HG02763 (cell line): ENCODE data around the gene CRTC2.
"Not testable (repeated sequence)": the region's sequence is repeated elsewhere in the genome, so short reads cannot be mapped to it uniquely, and the experiment has no call there.

Experiments
- ATAC-seq: cut with Tn5 transposase; IDR thresholded peaks from one replicate; pipeline ENCODE4 v1.9.1; 2021; ENCODE audit warnings: mild to moderate bottlenecking, moderate library complexity; ENCODE audit not compliant: unreplicated experiment

The CRTC2 gene, protein sequence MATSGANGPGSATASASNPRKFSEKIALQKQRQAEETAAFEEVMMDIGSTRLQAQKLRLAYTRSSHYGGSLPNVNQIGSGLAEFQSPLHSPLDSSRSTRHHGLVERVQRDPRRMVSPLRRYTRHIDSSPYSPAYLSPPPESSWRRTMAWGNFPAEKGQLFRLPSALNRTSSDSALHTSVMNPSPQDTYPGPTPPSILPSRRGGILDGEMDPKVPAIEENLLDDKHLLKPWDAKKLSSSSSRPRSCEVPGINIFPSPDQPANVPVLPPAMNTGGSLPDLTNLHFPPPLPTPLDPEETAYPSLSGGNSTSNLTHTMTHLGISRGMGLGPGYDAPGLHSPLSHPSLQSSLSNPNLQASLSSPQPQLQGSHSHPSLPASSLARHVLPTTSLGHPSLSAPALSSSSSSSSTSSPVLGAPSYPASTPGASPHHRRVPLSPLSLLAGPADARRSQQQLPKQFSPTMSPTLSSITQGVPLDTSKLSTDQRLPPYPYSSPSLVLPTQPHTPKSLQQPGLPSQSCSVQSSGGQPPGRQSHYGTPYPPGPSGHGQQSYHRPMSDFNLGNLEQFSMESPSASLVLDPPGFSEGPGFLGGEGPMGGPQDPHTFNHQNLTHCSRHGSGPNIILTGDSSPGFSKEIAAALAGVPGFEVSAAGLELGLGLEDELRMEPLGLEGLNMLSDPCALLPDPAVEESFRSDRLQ

DNA sequence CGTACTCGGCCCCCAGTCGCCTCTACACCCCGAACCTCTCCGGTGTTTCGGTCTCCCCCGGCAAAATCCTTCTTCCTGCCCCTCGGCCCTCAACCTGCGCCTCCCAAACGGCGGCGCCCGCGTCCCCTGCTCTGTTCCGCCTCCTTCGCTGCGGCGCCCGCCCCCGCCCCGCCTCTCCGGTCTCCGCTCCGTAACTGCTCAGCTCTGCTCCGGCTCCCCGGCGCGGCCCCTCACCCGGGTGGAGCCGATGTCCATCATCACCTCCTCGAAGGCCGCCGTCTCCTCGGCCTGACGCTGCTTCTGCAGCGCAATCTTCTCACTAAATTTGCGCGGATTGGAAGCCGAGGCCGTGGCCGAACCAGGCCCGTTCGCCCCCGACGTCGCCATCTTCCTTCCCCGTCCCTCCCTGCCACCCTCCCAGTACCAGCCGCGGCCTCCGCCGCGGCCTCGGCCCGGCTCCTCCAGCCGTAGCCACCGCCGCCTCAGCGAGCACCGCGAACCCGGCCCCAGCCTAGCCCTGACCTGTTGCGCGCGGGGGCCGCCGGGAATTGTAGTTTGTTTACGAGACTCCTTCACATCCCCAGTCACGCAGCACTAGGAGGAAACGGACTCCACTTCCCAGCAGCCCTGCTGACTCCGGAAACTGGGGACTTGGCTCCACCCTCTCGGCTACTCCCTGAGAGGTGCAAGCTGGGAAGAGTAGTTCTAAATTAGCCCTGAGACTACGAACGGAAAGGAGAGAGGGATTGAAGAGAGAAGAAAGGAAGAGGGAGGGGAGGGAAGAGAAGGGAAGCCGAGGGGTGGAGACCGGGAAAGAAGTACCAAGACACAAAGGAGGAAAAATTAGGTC, at the start of gene CRTC2:
CRTC2 (minus strand) TSS at position 502 of the 850 bp plus-strand sequence; CDS start at position 387, 115 bp downstream.
- ATAC-seq: peak; percentile 73

DNA sequence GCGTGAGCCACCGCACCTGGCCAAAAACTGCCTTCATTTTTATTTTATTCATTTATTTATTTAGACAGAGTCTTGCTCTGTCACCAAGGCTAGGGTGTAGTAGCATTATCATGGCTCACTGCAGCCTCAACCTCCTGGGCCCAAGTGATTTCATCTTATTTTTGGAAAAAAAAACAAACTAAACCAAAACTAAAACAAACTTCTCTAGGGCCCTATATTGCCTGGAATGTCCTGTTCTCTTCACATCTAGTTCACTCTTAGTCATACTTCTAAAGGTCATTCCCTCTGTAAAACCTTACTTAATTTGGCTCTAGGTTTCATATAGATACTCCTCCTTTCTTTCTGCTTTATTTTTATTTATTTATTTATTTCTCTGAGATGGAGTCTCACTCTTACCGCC, 47.7 kb upstream of the CRTC2 start:
- no peak for ATAC-seq

DNA sequence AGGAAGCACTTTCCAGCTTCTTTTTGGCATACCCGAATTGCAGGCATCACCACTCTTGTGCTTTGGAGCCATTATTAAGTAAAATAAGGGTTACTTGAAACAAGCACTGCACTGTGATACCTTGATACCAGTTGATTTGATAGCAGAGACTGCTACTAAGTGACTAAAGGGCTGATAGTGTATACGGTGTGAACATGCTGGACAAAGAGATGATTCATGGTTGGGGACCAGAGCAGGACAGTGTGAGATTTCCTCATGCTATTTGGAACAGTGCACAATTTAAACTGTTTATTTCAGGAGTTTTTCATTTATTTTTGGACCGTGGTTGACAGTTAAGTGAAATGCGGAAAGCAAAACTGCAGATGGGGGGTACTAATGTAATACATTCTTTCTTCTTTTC, 42.0 kb upstream of the CRTC2 start:
- no peak for ATAC-seq

DNA sequence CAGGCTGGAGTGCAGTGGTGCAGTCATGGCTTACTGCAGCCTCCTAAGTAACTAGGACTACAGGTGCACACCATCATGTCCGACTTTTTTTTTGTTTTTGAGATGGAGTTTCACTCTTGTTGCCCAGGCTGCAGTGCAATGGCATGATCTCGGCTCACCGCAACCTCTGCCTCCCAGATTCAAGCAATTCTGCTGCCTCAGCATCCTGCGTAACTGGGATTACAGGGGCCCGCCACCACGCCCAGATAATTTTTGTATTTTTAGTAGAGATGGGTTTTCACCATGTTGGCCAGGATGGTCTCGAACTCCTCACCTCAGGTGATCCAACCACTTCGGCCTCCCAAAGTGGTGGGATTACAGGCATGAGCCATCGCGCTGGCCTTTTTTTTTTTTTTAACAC, 38.5 kb upstream of the CRTC2 start:
- ATAC-seq: not testable (repeated sequence)

DNA sequence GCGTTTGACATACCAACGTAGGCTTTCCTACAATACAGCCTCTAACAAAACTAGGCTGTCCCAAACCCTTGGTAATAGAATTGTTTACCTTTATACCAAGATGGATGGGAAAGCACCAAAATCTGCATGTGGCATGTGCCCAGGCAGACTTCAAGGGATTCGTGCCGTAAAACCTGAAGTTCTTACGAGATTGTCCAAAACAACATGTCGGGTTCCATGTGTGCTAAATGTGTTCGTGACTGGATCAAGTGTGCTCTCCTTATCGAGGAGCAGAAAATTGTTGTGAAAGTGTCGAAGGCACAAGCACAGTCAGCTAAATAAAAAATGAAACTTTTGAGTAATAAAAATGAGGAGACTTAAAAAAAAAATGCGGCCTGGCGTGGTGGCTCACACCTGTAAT, 37.2 kb upstream of the CRTC2 start:
- no peak for ATAC-seq

DNA sequence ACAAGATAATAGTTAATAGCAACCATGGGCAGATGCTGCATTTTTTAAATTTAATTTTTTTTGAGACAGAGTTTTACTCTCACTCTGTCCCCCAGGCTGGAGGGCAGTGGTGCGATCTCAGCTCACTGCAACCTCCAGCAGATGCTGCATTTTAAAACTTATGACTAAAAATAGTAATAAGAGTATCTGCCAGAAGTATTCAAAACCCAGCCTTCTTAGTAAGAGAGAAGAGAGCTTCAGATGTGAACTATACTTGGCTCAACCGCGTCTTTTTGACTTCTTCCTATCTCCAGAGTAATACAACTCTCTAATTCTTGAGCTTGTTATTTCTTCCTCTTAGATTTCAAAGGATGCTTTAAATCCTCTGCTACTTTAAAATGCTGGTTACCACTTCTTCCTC, 36.8 kb upstream of the CRTC2 start:
- no peak for ATAC-seq

DNA sequence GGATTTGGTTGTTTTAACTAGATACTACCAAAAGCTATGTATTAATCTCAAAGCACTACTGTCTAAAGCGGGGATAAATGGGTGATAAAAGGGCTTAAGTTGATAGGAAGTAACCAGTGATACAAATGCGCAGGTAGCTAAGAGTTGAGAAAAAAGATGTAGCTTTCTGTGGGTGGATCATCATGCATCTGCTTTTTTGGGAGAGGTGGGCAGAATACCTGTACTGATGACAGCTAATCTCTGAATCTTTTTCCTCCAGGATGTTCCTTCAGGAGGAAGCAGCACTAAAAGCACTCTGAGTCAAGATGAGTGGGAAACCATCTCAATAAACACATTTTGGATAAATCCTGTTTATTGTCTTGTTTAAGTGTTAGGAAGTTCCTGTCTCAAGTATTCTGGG, 33.4 kb upstream of the CRTC2 start:
- ATAC-seq: no peak

DNA sequence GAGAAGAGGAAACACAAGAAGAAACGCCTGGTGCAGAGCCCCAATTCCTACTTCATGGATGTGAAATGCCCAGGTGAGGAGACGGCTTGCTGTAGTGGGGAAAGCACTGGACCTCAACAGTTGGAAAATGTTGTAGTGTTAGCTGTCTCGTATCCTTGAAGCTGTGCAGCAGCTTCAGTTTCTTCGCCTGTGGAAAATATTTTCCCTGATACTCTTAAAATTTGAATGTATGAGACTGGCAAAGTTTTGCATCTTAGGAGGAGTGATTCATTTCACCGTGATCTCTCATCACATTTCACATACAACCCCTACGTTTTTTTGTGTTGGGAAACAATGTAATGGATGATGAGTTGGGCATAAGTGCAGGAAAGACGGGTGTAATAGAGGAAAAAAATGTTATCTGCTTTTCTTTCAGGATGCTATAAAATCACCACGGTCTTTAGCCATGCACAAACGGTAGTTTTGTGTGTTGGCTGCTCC, 32.8 kb upstream of the CRTC2 start:
- no peak for ATAC-seq

DNA sequence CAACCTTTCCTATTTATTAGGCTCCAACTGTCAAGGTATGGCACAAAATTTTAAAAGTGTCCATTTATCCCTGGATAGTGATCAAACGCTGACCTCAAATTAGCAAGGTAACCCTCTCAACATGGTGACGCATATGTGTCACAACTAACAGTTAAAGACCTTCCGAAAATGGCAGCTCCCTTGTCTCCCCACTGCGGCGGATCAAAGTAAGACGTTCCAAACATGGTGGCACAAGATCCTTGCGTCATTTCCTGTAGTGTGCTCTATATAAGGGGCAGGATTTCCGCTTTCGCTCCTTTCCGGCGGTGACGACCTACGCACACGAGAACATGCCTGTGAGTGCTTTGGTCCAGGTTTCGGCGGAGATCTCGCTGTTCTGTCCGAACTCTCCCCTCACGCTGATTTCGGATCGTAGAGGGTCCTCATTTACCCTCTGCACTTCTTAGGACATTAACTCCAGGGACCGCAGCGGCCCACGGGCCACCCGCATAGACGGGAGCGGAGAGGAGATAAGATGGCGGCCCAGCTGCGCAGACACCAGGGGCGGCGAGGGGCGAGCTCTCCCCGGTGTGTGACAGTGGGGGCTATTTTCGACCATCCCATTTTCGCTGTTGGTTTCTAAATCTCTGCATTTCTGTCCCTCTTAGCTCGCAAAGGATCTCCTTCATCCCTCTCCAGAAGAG, 32.2 kb upstream of the CRTC2 start, which contains the start of gene RPS27:
RPS27 (plus strand) TSS at position 295 of the 683 bp plus-strand sequence; CDS start at position 330, 35 bp downstream.
- ATAC-seq: peak; percentile 85

DNA sequence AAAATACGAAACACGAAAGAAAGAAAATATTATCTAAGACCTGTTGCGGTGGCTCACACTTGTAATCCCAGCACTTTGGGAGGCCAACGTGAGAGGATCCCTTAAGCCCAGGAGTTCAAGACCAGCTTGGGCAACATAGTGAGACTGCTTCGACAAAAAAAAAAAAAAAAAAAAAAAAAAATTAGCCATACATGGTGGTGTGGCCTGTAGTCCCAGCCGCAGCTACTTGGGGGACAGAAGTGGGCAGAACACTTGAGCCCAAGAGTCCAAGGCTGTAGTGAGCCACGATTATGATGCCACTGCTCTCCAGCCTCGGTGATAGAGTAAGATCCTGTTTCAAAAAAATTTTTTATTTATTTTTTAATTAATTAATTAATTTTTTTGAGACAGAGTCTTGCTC, 29.2 kb upstream of the CRTC2 start:
- ATAC-seq: no peak

DNA sequence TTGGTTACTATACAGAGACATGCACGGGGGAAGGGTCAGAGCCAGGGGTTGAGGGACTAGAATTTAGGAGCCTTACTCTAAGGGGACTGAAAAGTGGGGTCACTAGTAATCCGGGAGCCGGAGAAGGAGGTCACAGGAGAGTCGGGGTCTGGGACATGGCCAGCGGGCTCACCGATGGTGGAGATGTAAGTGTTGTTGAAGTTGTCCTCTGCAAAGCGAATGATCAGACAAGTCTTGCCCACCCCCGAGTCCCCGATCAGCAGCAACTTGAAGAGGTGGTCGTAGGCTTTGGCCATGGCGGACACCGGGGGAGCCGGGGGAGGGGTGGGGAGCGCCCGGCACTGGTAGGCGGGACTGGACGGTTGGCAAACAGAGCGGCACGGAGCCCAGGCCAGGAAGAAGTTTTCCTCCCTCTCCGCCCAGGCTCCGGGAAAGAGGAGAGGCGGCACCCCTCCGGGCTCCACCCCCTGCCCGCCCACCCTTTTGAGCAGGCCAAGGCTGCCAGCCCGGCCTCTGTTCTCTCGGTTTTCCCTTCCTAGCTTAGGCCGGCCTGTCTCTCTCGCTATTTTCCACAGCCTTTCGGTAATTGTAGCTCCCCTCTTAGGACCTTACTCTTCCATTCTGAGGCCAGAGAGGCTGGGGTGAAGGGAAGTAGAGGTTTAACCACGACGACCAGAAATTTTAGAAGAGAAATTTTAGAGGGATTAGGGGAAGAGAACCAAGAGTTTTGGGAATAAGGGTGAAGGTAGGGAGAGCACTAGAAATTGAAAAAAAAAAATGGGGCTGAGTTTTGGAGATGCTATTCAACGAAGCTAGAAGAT, 27.7 kb upstream of the CRTC2 start, which contains the start of gene RAB13:
RAB13 (minus strand) TSS at position 399 of the 821 bp plus-strand sequence; CDS start at position 296, 103 bp downstream.
- no peak for ATAC-seq

DNA sequence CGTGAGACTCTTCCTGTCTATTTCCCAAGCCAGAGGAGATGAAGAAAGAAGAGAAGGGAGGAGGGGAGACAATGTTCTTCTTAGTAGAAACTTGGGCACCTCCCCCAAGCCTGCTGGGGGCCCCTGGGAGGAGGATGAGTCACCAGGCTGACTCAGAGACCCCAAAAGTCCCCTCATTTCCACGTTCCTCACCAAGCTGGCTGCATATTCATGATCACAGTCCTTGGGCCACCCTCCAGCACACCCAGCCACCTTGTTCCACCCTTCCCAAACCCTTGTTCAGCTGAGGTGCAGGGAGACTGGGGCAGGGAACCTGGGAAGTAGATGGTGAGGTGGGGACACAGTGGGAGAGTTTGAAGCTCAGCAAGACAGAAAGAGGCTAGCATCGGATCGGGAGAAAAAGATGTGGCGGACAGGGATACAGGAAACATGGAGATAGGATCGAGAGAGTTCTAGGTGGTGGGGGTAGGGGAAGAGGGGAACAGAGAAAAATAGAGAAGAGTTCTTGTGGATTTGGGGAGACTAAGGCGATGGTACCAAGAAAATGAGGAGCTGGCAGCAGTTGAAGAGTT, 27.0 kb upstream of the CRTC2 start:
- ATAC-seq: no peak

DNA sequence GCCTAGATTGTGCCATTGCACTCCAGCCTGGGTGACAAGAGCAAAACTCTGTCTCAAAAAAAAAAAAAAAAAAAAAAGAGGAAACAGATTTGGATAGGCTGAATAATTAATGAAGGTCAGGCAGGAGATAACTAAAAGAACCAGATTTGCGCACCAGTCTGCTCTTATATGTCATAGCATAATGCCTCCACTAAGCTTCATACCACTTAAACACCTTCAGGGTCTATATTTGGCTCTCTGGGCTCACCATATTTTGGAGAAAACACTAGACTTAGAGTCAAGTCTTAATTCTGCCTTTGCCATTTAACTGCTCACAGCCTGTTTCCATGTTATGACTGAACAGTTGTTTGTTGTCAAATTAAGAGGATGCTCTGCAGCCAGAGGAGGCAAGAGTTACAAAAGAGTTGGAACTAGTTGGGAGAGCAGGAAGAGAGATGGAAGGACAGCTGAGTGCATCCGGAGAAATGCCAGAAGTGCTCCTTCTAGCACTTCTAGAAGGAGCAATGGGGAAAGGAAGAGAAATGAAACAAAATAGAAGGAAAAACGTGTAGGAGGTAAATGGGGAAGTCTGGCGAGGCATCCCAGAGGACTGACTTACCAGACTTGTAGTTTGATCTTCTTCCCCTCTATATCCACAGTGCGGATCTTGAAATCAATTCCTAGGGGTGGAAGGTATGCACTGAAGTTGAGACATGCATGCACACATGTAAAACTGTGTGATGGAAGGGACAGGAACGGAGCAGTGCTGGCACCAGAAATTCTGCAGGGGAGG, 25.9 kb upstream of the CRTC2 start:
- ATAC-seq: no peak

DNA sequence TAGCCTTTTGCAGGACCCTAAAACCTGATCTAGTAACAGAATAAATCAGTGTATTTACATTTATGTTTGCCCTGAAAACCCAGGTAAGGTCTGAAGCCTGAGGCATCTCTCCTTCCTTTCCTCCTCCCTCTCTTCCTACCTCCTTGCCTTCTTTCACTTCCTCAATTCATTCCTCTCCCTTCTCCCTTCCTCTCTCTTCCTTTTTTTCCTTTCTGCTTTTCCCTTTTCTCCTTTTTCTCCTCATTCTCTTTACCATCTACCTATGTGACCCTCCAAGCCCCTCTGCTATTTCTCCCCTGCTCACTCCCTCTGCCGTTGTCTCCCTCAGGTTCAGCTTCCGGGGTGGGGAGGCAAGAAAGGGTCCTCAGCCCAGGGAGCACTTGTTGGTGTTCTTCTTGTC, 23.3 kb upstream of the CRTC2 start:
- ATAC-seq: not testable (repeated sequence)

DNA sequence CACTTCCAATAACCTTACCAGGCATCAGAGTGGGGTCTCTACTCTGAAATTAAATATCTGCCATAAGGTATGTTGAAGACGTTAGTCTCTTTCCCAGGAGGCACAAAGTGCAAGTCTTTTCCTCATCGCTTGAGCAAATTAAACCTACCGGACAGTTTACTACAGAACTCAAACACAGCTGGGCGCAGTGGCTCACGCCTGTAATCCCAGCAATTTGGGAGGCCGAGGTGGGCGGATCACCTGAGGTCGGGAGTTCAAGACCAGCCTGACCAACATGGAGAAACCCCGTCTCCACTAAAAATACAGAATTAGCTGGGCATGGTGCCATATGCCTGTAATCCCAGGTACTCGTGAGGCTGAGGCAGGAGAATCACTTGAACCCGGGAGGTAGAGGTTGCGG, 20.7 kb upstream of the CRTC2 start:
- ATAC-seq: not testable (repeated sequence)

DNA sequence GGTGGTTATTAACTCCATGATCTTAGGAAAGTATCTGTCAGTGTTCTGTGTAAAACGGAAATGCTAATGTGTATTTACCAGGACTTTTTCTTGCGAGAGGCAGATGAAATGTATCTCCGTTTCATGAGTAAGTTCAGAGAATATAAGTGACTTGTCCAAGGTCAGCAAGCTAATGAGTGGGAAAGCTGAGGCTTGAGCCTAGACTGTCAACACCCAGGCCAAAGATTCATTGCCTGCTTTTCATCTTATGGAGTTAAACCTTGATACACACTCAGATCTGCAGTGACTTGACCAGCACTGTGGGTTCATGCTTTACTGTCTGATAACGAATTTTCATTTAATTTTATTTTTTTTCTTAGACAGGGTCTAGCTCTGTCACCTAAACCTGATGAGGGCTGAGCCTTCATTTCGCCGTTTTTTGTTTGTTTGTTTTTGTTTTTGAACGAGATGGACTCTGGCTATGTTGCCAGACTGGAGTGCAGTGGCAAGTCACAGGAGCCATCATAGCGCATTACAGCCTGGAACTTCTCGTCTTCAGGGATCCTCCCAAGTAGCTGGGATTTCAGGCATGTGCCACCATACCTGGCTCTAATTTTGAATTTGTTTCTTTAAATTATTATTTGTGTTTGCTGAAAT, 20.0 kb upstream of the CRTC2 start:
- no peak for ATAC-seq

DNA sequence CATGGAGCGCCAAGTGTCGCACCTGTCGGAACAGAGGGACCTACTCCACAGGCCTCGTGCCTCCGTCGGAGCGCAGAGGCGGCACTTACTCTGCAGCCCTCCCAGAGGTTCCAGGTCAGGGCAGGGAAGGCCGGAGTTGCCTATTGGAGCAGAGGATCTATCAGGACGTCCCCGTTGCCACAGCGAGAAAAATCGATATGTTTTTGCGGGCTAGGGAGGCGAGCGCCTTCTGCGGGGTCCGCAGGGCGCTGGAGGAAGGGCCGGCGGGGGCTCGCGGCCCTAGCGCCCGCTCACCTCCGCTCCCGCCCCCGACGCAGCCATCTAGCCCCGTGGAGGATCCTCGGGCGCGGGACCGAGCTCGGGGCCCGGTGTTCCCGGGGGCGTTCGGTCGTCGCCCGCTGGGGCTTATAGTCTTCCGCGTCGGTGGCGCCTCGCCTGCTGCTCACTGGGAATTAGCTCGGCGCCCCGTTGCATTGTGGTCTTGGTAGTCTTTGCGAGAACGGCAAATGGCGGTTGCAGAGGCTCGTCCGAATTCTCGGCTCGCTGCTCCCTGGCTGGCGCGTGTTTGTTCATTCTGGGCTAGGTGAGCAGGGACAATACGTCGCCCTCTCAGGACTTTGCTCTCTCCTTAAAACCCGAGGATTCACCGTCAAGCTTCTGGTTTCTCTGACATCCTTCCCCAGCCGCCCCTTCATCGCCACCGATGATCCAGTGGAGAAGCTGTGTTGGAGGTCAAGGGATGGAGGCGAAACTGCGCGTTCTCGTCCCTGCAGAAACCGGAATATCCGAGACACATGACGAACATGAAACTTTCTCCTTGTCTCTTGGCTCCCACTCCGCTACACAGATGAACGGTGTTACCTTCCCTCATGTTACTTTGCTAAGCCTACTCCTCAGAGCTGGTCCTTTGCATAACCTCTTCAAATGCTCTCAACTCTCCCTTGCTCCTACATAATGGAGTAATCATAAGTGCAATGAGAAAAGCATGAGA, 19.1 kb upstream of the CRTC2 start, which contains the start of gene JTB:
JTB (minus strand) TSS at position 425 of the 991 bp plus-strand sequence; CDS start at position 3, 422 bp downstream.
- ATAC-seq: peak; percentile 76
